Thoracic aorta (tissue), 2 donors: ENCODE data around the gene SLC25A1. TPM values are rescaled to one million over a fixed set of nuclear protein-coding genes. Genes with fewer than 3 reads are reported as not detected.

ENCODE experiments used
- ATAC-seq: fragments of 150-250 bp; one replicate; pipeline ENCODE4 v1.8.0; 2017; ENCODE audit warnings: low read depth; ENCODE audit not compliant: insufficient number of reproducible peaks, low FRiP score
- DNase-seq: peaks from one replicate; pipeline ENCODE4 v3.0.0-alpha.2; 2020; ENCODE audit warnings: low spot score
- H3K27ac ChIP-seq, 2 donors: fragments of 200-600 bp; sonication (generic); 1 replicate in 1 of 2; 2 replicates in 1 of 2; pipeline ENCODE4 v1.5.1; 2016; ENCODE audit warnings: mild to moderate bottlenecking in 2 of 2, moderate library complexity in 2 of 2
- H3K27me3 ChIP-seq: fragments of 200-600 bp; sonication (generic); replicated peaks from 2 replicates; pipeline ENCODE4 v1.6.0; 2016; ENCODE audit warnings: mild to moderate bottlenecking; ENCODE audit not compliant: insufficient read depth
- H3K36me3 ChIP-seq: fragments of 200-600 bp; sonication (generic); one replicate; pipeline ENCODE4 v1.5.1; 2016
- H3K4me1 ChIP-seq, 2 donors: fragments of 200-600 bp; sonication (generic); 1 replicate in 1 of 2; 2 replicates in 1 of 2; pipeline versions ENCODE4 v1.5.1 to v1.6.0; 2016; ENCODE audit warnings: low read depth in 2 of 2, mild to moderate bottlenecking in 1 of 2; ENCODE audit not compliant: control insufficient read depth in 1 of 2
- H3K4me3 ChIP-seq: fragments of 200-600 bp; sonication (generic); 2 replicates; pipeline ENCODE4 v1.5.1; 2016; ENCODE audit warnings: mild to moderate bottlenecking
- H3K9me3 ChIP-seq: fragments of 200-600 bp; sonication (generic); 2 replicates; pipeline ENCODE4 v1.5.1; 2016
- total RNA-seq, 2 donors: library from RNA; depleted of rRNA; stranded (reverse); fragments of >200 nt; gene quantifications; one replicate each; pipeline versions ENCODE4 v1.1.0 to v1.2.3, GENCODE V29; 2016
- TF ChIP-seq, protein P1 (sequence below): fragments of 200-600 bp; sonication (generic); IDR thresholded peaks from one replicate; pipeline ENCODE4 v1.5.1; 2019; ENCODE audit warnings: antibody characterized with exemption

Gene SLC25A1
- total RNA-seq, 2 donors from 2014 or later: 26.2 to 65.1 TPM

DNA sequence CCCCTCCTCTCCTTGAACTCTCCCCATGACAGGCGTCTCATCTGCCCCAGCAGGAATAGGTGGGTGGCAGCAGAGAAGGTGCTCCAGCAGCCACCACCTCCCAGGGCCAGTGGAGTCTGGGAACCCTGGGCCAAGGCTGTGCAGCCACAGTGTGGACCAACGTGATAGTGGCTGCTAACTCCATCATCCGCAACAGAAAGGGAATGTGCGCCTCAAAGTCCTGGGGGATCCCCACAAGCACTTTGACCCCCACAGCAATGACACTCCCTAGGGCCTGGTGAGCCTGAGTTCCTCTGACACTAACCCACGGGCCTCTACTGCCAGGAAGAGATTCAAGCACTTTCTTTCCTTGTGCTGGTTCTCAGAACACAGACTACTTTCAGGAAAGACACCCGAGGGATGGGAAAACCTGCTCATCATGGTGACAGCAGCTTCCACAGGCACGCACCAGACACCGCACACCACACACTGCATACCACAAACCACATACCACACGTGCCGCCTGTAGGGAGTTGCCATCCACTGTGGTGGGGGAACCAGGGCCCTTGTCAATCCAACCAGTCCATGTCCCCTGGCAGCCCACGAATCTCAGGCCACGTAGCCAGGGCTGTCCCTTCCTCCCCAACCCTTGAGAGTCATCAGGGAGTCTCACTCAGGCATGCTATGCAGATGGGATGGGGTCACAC lies 3.4 kb upstream of the SLC25A1 start:
- Histone ChIP-seq H3K27ac (no peak overlapping the region), H3K4me3 (no peak overlapping the region), H3K27me3 (no peaks in the 10 kb centered on the region), H3K4me1 (peaks cover 8 to 10% of the 10 kb centered on the region in 2 donors), H3K9me3 (no peaks in the 10 kb centered on the region), H3K36me3 (no peaks in the 10 kb centered on the region)
- ATAC-seq: no peak
- TF ChIP-seq, protein P1, sequence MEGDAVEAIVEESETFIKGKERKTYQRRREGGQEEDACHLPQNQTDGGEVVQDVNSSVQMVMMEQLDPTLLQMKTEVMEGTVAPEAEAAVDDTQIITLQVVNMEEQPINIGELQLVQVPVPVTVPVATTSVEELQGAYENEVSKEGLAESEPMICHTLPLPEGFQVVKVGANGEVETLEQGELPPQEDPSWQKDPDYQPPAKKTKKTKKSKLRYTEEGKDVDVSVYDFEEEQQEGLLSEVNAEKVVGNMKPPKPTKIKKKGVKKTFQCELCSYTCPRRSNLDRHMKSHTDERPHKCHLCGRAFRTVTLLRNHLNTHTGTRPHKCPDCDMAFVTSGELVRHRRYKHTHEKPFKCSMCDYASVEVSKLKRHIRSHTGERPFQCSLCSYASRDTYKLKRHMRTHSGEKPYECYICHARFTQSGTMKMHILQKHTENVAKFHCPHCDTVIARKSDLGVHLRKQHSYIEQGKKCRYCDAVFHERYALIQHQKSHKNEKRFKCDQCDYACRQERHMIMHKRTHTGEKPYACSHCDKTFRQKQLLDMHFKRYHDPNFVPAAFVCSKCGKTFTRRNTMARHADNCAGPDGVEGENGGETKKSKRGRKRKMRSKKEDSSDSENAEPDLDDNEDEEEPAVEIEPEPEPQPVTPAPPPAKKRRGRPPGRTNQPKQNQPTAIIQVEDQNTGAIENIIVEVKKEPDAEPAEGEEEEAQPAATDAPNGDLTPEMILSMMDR: no peak
- no peak for DNase-seq

DNA sequence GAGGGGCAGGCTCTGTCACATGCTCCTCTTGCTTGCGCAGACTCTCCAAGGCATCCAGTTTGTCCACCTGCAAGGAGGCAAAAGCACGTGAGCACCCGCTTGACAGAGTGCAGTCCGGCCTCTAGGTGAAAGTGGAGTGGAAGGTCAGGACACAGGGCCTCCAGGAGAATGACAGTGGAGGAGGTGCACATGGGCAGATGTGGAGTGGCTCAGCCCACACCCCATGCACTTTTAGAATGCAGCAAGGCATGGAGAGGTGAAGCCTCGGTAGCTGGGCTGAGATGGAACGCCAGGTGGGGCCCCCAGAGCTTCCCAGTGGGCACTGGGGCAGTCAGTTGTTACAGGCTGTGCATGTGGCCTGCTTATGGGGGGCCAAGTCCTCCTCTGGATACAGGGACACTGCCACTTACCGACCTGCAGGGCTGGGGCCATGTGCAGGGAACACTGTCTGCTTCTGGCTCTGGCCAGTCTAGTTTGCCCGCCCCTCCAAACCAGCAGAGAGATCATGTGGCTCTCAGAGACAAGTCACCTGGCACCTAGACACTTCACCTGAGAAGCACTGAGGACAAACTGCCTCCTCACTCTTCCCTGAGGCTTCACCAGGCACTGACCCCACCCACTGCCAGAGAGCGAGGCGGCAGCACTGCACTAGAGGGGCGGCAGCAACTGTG lies 2.3 kb upstream of the SLC25A1 start:
- DNase-seq (no peak), ATAC-seq (no peak)
- TF ChIP-seq, protein P1: no peak
- Histone ChIP-seq H3K27ac (no peak overlapping the region), H3K27me3 (no peaks in the 10 kb centered on the region), H3K4me3 (no peak overlapping the region), H3K36me3 (no peaks in the 10 kb centered on the region), H3K9me3 (no peaks in the 10 kb centered on the region), H3K4me1 (peaks cover 8 to 17% of the 10 kb centered on the region in 2 donors)

DNA sequence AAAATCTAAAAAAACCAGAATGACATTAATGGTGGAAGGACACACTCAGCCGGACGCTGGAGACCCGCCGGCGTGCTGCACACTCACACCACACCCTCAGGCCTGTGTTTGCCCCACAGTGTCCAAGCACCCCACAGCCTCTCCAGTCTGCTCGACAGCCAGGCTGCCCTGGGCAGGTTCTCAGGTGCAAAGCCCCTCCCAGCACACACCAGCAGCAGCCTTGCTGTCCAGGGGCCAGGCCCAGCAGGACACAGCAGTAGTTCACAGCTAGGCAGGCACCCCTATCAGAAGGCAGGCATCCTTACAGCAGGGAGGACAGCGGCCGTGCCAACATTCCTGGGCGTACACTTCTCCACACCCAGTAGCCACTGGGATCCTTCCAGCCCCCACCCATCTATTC lies 1.7 kb upstream of the SLC25A1 start:
- DNase-seq (no peak), ATAC-seq (no peak)
- Histone ChIP-seq H3K9me3 (no peaks in the 10 kb centered on the region), H3K27me3 (no peaks in the 10 kb centered on the region), H3K27ac (no peak overlapping the region), H3K4me3 (no peak overlapping the region), H3K4me1 (peaks cover 8 to 18% of the 10 kb centered on the region in 2 donors), H3K36me3 (no peaks in the 10 kb centered on the region)
- TF ChIP-seq, protein P1: no peak

DNA sequence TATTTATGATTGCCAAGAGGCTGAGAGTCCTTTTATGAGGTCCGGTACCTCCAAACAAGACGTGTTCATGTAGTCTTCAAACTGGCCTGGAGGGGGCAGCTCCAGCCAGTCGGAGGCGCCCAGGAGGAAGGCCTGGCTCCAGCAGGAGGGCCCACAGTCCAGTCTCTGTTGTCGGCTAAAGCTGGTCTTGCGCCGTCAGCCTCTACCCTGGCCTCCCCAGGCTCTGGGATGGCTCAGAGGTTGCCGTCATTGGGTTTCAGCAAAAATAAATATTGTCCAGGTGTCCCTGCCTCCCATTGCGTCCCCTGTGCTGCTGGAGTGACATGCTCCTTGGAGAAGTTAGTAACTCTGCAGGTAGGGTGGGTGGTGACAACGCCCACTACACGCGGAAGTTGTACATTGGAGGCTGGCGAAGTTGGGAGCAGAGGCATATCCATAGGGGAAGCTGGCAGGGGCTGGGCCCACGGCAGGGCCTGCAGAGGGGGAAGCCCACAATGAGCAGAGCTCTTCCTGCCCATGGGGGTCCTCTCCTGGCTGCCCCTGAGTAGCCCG lies 1.0 kb upstream of the SLC25A1 start:
- Histone ChIP-seq H3K4me1 (peaks cover 14 to 24% of the 10 kb centered on the region in 2 donors), H3K27ac (peak overlapping the region; percentile 73 to 88), H3K4me3 (peak overlapping the region; percentile 95), H3K9me3 (no peaks in the 10 kb centered on the region), H3K27me3 (no peaks in the 10 kb centered on the region), H3K36me3 (no peaks in the 10 kb centered on the region)
- ATAC-seq (peak; percentile 86), DNase-seq (no peak)
- TF ChIP-seq, protein P1: peak; percentile 68

DNA sequence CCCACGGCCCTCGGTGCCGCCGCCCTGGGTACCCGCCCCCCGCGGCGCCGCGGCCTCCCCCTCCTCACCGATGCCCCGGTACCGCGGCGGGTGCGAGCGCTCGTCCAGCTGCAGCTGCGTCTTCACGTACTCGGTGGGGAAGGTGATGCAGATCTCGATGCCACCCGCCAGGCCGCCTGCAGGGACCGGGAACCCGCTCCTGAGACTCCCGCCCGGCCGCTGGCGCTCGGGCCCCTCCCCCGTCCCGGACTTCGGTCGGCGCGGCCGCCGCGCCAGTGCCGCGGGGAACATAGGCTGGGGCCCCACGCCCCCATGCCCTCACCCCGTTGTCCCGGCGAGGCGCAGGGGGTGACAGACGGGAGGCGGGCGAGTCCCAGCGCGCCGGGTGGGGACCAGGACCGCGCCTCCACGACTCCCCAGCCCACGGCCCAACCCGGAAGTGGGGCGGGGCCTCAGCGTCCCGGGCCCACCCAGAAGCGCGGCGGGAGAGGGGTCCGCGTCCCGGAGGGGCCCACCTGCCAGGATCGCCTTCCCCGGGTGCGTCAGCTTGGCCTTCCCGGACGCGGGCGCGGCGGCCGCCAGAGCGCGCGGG lies 375 bp downstream of the SLC25A1 start:
- Histone ChIP-seq H3K27ac (peak overlapping the region; percentile 85 to 88), H3K4me3 (peak overlapping the region; percentile 95), H3K9me3 (no peaks in the 10 kb centered on the region), H3K36me3 (no peaks in the 10 kb centered on the region), H3K27me3 (no peaks in the 10 kb centered on the region), H3K4me1 (peaks cover 19 to 38% of the 10 kb centered on the region in 2 donors)
- peak; percentile 31 for ATAC-seq
- TF ChIP-seq, protein P1: no peak
- no peak for DNase-seq
